Measurements from ENCODE around the gene DENND10.
A peak's percentile ranks its signal among the peaks of the same experiment; 100 is the strongest.
"Not testable (repeated sequence)": the region's sequence is repeated elsewhere in the genome, so short reads cannot be mapped to it uniquely, and the experiment has no call there.

Gene DENND10

GRCh38 chr10:119084896-119085295 is 19.0 kb upstream of the DENND10 start:
- no peak overlapping the region for H3K4me3 ChIP-seq (ENCODE audit: low read length)
- DNase-seq (ENCODE audit: low read depth) = peak; percentile 39
- TF ChIP-seq CTCF (conservative IDR thresholded peaks at IDR 0.05; ENCODE audit: low read depth, low read length) = no peak

- DNase-seq (ENCODE audit: low read depth) = no peak
- no peak overlapping the region for H3K4me3 ChIP-seq (ENCODE audit: low read length)
- no peak for TF ChIP-seq CTCF (conservative IDR thresholded peaks at IDR 0.05; ENCODE audit: low read depth, low read length)
Measured at GRCh38 chr10:119087271-119087882, 16.5 kb upstream of the DENND10 start.

GRCh38 chr10:119090026-119090795 is 13.7 kb upstream of the DENND10 start:
- no peak for TF ChIP-seq CTCF (conservative IDR thresholded peaks at IDR 0.05; ENCODE audit: low read depth, low read length)
- no peak overlapping the region for H3K4me3 ChIP-seq (ENCODE audit: low read length)
- no peak for DNase-seq (ENCODE audit: low read depth)

- TF ChIP-seq CTCF (conservative IDR thresholded peaks at IDR 0.05; ENCODE audit: low read depth, low read length) = no peak
- peak; percentile 61 for DNase-seq (ENCODE audit: low read depth)
- H3K4me3 ChIP-seq (ENCODE audit: low read length) = no peak overlapping the region
Measured at GRCh38 chr10:119090968-119091367, 12.9 kb upstream of the DENND10 start.

- H3K4me3 ChIP-seq (ENCODE audit: low read length) = no peak overlapping the region
- DNase-seq (ENCODE audit: low read depth) = no peak
- TF ChIP-seq CTCF (conservative IDR thresholded peaks at IDR 0.05; ENCODE audit: low read depth, low read length) = no peak
Measured at GRCh38 chr10:119095640-119096039, 8.3 kb upstream of the DENND10 start.

- DNase-seq (ENCODE audit: low read depth); H3K4me3 ChIP-seq (ENCODE audit: low read length): not testable (repeated sequence)
Measured at GRCh38 chr10:119096641-119097415, 7.1 kb upstream of the DENND10 start.

- DNase-seq (ENCODE audit: low read depth) = no peak
- no peak overlapping the region for H3K4me3 ChIP-seq (ENCODE audit: low read length)
- TF ChIP-seq CTCF (conservative IDR thresholded peaks at IDR 0.05; ENCODE audit: low read depth, low read length) = no peak
Measured at GRCh38 chr10:119098576-119098975, 5.3 kb upstream of the DENND10 start.
